ENCODE results near the gene PDE1A. TPM values are rescaled to one million over a fixed set of nuclear protein-coding genes. Genes with fewer than 3 reads are reported as not detected.

The PDE1A gene
- total RNA-seq, 1 donor from 2014 or later = 5.2 TPM

GRCh38 chr2:182426082-182426917 is 536 bp downstream of the PDE1A start:
- H3K4me1 ChIP-seq = no peaks in the 10 kb centered on the region
- H3K4me3 ChIP-seq = peak overlapping the region; percentile 44
- intact Hi-C loops (cut with DNase I) = no loop called here
- no peaks in the 10 kb centered on the region for H3K9me3 ChIP-seq
- TF ChIP-seq, protein P1, sequence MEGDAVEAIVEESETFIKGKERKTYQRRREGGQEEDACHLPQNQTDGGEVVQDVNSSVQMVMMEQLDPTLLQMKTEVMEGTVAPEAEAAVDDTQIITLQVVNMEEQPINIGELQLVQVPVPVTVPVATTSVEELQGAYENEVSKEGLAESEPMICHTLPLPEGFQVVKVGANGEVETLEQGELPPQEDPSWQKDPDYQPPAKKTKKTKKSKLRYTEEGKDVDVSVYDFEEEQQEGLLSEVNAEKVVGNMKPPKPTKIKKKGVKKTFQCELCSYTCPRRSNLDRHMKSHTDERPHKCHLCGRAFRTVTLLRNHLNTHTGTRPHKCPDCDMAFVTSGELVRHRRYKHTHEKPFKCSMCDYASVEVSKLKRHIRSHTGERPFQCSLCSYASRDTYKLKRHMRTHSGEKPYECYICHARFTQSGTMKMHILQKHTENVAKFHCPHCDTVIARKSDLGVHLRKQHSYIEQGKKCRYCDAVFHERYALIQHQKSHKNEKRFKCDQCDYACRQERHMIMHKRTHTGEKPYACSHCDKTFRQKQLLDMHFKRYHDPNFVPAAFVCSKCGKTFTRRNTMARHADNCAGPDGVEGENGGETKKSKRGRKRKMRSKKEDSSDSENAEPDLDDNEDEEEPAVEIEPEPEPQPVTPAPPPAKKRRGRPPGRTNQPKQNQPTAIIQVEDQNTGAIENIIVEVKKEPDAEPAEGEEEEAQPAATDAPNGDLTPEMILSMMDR (IDR thresholded peaks at IDR 0.05) = no peak
- no peak for DNase-seq
- ATAC-seq = peak; percentile 45 to 49
- no peaks in the 10 kb centered on the region for H3K27me3 ChIP-seq (ENCODE audit: low read depth)
- no peaks in the 10 kb centered on the region for H3K36me3 ChIP-seq
- peak overlapping the region; percentile 22 for H3K27ac ChIP-seq

DNA sequence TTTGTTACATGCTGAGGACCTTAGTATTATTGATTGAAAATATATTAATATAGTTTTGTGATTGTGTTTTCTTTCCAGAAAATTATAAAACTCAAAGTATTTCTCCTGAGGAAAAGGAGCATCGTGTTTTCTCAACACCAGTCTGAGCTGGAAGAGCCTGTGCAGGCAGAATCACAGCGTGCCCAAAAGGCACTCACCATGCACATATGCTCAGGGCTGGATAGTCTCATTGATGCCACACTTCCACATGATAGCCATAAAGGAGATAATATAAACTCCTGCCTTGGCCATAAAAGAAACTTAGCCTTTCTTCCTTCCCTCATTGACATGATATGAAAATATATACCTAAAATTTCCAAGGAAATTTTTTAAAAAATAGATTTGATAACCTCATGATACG is 4.0 kb downstream of the PDE1A start:
- Histone ChIP-seq H3K9me3 (no peaks in the 10 kb centered on the region), H3K4me3 (no peak overlapping the region), H3K36me3 (no peaks in the 10 kb centered on the region), H3K4me1 (no peaks in the 10 kb centered on the region), H3K27me3 (ENCODE audit: low read depth) (no peaks in the 10 kb centered on the region), H3K27ac (no peak overlapping the region)
- DNase-seq (no peak), ATAC-seq (no peak)
- intact Hi-C loops (cut with DNase I) = no loop called here
- TF ChIP-seq, protein P1 (IDR thresholded peaks at IDR 0.05) = no peak

- TF ChIP-seq, protein P1 (IDR thresholded peaks at IDR 0.05) = no peak
- no peak overlapping the region for H3K27ac ChIP-seq
- no peak for ATAC-seq
These were observed 6.2 kb downstream of the PDE1A start for GRCh38 chr2:182420669-182421068.

GRCh38 chr2:182416861-182417260 is 10.0 kb downstream of the PDE1A start:
- intact Hi-C loops (cut with DNase I) = no loop called here
- Histone ChIP-seq H3K4me3 (no peak overlapping the region), H3K36me3 (no peaks in the 10 kb centered on the region), H3K4me1 (no peaks in the 10 kb centered on the region), H3K9me3 (no peaks in the 10 kb centered on the region), H3K27ac (no peak overlapping the region), H3K27me3 (ENCODE audit: low read depth) (no peaks in the 10 kb centered on the region)
- no peak for ATAC-seq
- DNase-seq = no peak
- TF ChIP-seq, protein P1 (IDR thresholded peaks at IDR 0.05) = no peak

More at GRCh38 chr2:182420669-182421068, 6.2 kb downstream of the PDE1A start:
- Histone ChIP-seq H3K9me3 (no peaks in the 10 kb centered on the region), H3K36me3 (no peaks in the 10 kb centered on the region), H3K4me3 (no peak overlapping the region), H3K4me1 (no peaks in the 10 kb centered on the region), H3K27me3 (ENCODE audit: low read depth) (no peaks in the 10 kb centered on the region)
- no peak for DNase-seq
- intact Hi-C loops (cut with DNase I) = no loop called here

GRCh38 chr2:182416191-182416590 is 10.6 kb downstream of the PDE1A start:
- no peaks in the 10 kb centered on the region for H3K27me3 ChIP-seq (ENCODE audit: low read depth)
- H3K36me3 ChIP-seq = no peaks in the 10 kb centered on the region
- no peaks in the 10 kb centered on the region for H3K4me1 ChIP-seq
- ATAC-seq (no peak), DNase-seq (no peak)
- H3K9me3 ChIP-seq = no peaks in the 10 kb centered on the region
- H3K4me3 ChIP-seq = no peak overlapping the region
- H3K27ac ChIP-seq = no peak overlapping the region
- TF ChIP-seq, protein P1 (IDR thresholded peaks at IDR 0.05) = no peak
- intact Hi-C loops (cut with DNase I) = no loop called here
